Keratinocyte (primary cell): ENCODE data around the gene OLIG3. TPM values are rescaled to one million over a fixed set of nuclear protein-coding genes. Genes with fewer than 3 reads are reported as not detected.

Experiments
- DNase-seq: peaks from one replicate; pipeline ENCODE4 v3.0.0-alpha.2; 2011; ENCODE audit warnings: low read depth, missing footprints, low spot score
- FAIRE-seq: peaks from 2 replicates; lab custom pipeline; 2011; peaks lifted over from hg19 to GRCh38; lab: Jason Lieb, UNC
- H2AFZ ChIP-seq: 2 replicates; pipeline ENCODE4 v1.6.0; 2012; ENCODE audit warnings: low read length, control low read depth, inconsistent platforms; ENCODE audit not compliant: control insufficient read depth
- H3K27ac ChIP-seq: 2 replicates; pipeline ENCODE4 v1.5.1; 2011; ENCODE audit warnings: low read length; ENCODE audit not compliant: control insufficient read depth, insufficient read depth
- H3K27me3 ChIP-seq: 3 replicates; pipeline ENCODE4 v1.6.0; 2011; ENCODE audit warnings: low read length; ENCODE audit not compliant: control insufficient read depth, insufficient read depth; ENCODE audit errors: extremely low read depth
- H3K36me3 ChIP-seq, 2 experiments: 2 replicates in 1 of 2; 3 replicates in 1 of 2; pipeline ENCODE4 v1.5.1; 2011; ENCODE audit warnings: low read length in 2 of 2, mild to moderate bottlenecking in 1 of 2; ENCODE audit not compliant: control insufficient read depth in 2 of 2, insufficient read depth in 2 of 2; ENCODE audit errors: extremely low read depth in 1 of 2
- H3K4me1 ChIP-seq: 3 replicates; pipeline ENCODE4 v1.5.1; 2011; ENCODE audit warnings: low read length; ENCODE audit not compliant: control insufficient read depth, insufficient read depth; ENCODE audit errors: extremely low read depth
- H3K4me2 ChIP-seq: 3 replicates; pipeline ENCODE4 v1.6.0; 2011; ENCODE audit warnings: low read depth, low read length; ENCODE audit not compliant: control insufficient read depth, insufficient read depth; ENCODE audit errors: extremely low read depth
- H3K4me3 ChIP-seq, 3 experiments: fragments of 200-600 bp in 1 of 3; sonication (generic) in 1 of 3; 2 replicates in 2 of 3; 3 replicates in 1 of 3; pipeline ENCODE4 v1.5.1; 2011 to 2016; ENCODE audit warnings: low read length in 3 of 3, mild to moderate bottlenecking in 3 of 3, control low read depth in 2 of 3, inconsistent platforms in 1 of 3, low read depth in 1 of 3, mixed read lengths in 1 of 3, mixed run types in 1 of 3, moderate library complexity in 1 of 3; ENCODE audit not compliant: control insufficient read depth in 2 of 3, insufficient read depth in 2 of 3; ENCODE audit errors: extremely low read depth in 1 of 3
- H3K79me2 ChIP-seq: 2 replicates; pipeline ENCODE4 v1.6.0; 2012; ENCODE audit warnings: low read length; ENCODE audit not compliant: control insufficient read depth, insufficient read depth
- H3K9ac ChIP-seq: 3 replicates; pipeline ENCODE4 v1.6.0; 2011; ENCODE audit warnings: low read length; ENCODE audit not compliant: control insufficient read depth, insufficient read depth; ENCODE audit errors: extremely low read depth
- H3K9me1 ChIP-seq: 3 replicates; pipeline ENCODE4 v1.6.0; 2011; ENCODE audit warnings: low read length; ENCODE audit not compliant: control insufficient read depth, insufficient read depth; ENCODE audit errors: extremely low read depth
- H3K9me3 ChIP-seq: 2 replicates; pipeline ENCODE4 v1.5.1; 2012; ENCODE audit warnings: low read depth, low read length; ENCODE audit not compliant: control insufficient read depth
- H4K20me1 ChIP-seq: 3 replicates; pipeline ENCODE4 v1.6.0; 2011; ENCODE audit warnings: low read length; ENCODE audit not compliant: control insufficient read depth, insufficient read depth; ENCODE audit errors: extremely low read depth
- EZH2 ChIP-seq: IDR thresholded peaks from one replicate; pipeline ENCODE4 v1.6.1; 2012; ENCODE audit warnings: inconsistent platforms, mild to moderate bottlenecking, low read length, moderate library complexity
- dilution Hi-C: fragments of 300-500 bp; cut with MboI; formaldehyde crosslinking; loops from one replicate; pipeline ENCODE4 v1.7.0; 2020; ENCODE audit warnings: low sequenced_read_pairs; ENCODE audit not compliant: extremely low pct_ligation_motif_present
- polyA plus RNA-seq, 5 experiments: library from polyadenylated mRNA; depleted of rRNA in 3 of 5; stranded (reverse) in 3 of 5; stranded (forward) in 1 of 5; unstranded in 1 of 5; fragments of >200 nt; gene quantifications; 1 replicate in 1 of 5; 2 replicates in 3 of 5; 3 replicates in 1 of 5; pipeline versions ENCODE4 v1.2.1 to v1.2.3, GENCODE V29; 2011 to 2012; ENCODE audit warnings: missing spikeins in 2 of 5, low read depth in 1 of 5, low replicate concordance in 1 of 5
- TF ChIP-seq, protein P1 (sequence below), 3 experiments: IDR thresholded peaks in 1 of 3; conservative IDR thresholded peaks in 1 of 3; optimal IDR thresholded peaks in 1 of 3; 2 replicates in 2 of 3; 3 replicates in 1 of 3; pipeline versions ENCODE3 to v1.5.1; 2011; ENCODE audit warnings: low read length in 3 of 3, mild to moderate bottlenecking in 3 of 3, moderate library complexity in 2 of 3, control low read depth in 1 of 3, inconsistent platforms in 1 of 3; ENCODE audit not compliant: insufficient read depth in 2 of 3; ENCODE audit errors: extremely low read depth in 1 of 3

Gene OLIG3
- polyA plus RNA-seq, 1 donor (not counting 4 experiments of a cell fraction or from before 2014, with no cell fraction given): not detected

GRCh38 chr6:137530404-137530803, 36.2 kb upstream of the OLIG3 start:
- H3K9me1 ChIP-seq: no peaks in the 10 kb centered on the region
- TF ChIP-seq, protein P1, sequence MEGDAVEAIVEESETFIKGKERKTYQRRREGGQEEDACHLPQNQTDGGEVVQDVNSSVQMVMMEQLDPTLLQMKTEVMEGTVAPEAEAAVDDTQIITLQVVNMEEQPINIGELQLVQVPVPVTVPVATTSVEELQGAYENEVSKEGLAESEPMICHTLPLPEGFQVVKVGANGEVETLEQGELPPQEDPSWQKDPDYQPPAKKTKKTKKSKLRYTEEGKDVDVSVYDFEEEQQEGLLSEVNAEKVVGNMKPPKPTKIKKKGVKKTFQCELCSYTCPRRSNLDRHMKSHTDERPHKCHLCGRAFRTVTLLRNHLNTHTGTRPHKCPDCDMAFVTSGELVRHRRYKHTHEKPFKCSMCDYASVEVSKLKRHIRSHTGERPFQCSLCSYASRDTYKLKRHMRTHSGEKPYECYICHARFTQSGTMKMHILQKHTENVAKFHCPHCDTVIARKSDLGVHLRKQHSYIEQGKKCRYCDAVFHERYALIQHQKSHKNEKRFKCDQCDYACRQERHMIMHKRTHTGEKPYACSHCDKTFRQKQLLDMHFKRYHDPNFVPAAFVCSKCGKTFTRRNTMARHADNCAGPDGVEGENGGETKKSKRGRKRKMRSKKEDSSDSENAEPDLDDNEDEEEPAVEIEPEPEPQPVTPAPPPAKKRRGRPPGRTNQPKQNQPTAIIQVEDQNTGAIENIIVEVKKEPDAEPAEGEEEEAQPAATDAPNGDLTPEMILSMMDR (optimal IDR thresholded peaks at IDR 0.05 in 1 of 3, IDR thresholded peaks at IDR 0.05 in 1 of 3, conservative IDR thresholded peaks at IDR 0.05 in 1 of 3; ENCODE audit: extremely low read depth in 1 of 3, insufficient read depth in 2 of 3, low read length in 3 of 3): peak in 1 of 3 experiments; percentile 7
- no peak for TF ChIP-seq EZH2
- H2AFZ ChIP-seq: no peak overlapping the region
- peaks cover 2% of the 10 kb centered on the region for H3K27me3 ChIP-seq
- H3K36me3 ChIP-seq: no peaks in the 10 kb centered on the region
- H3K79me2 ChIP-seq: no peaks in the 10 kb centered on the region
- no peak for FAIRE-seq
- no peaks in the 10 kb centered on the region for H3K4me1 ChIP-seq
- no peak overlapping the region for H3K27ac ChIP-seq
- DNase-seq: no peak
- H3K9me3 ChIP-seq: no peaks in the 10 kb centered on the region
- H4K20me1 ChIP-seq: no peaks in the 10 kb centered on the region
- no peak overlapping the region for H3K9ac ChIP-seq
- no peak overlapping the region for H3K4me3 ChIP-seq
- H3K4me2 ChIP-seq: no peak overlapping the region
- dilution Hi-C loops: no loop called here

GRCh38 chr6:137522831-137523230, 28.6 kb upstream of the OLIG3 start:
- Histone ChIP-seq H2AFZ (no peak overlapping the region), H4K20me1 (no peaks in the 10 kb centered on the region), H3K27me3 (peaks cover 14% of the 10 kb centered on the region), H3K36me3 (no peaks in the 10 kb centered on the region), H3K4me2 (no peak overlapping the region), H3K9ac (no peak overlapping the region), H3K27ac (no peak overlapping the region), H3K9me3 (no peaks in the 10 kb centered on the region), H3K79me2 (no peaks in the 10 kb centered on the region), H3K9me1 (no peaks in the 10 kb centered on the region), H3K4me1 (no peaks in the 10 kb centered on the region), H3K4me3 (no peak overlapping the region)
- TF ChIP-seq EZH2: no peak
- TF ChIP-seq, protein P1 (optimal IDR thresholded peaks at IDR 0.05 in 1 of 3, IDR thresholded peaks at IDR 0.05 in 1 of 3, conservative IDR thresholded peaks at IDR 0.05 in 1 of 3; ENCODE audit: extremely low read depth in 1 of 3, insufficient read depth in 2 of 3, low read length in 3 of 3): no peak
- dilution Hi-C loops: no loop called here
- FAIRE-seq: no peak
- DNase-seq: no peak
